Right lobe of liver (tissue), 6 donors: ENCODE results near the gene TLCD3A. TPM values are rescaled to one million over a fixed set of nuclear protein-coding genes. Genes with fewer than 3 reads are reported as not detected.

Experiments used
- ATAC-seq, 4 donors: fragments of 200-7000 bp; cut with Tn5 transposase; one replicate each; pipeline ENCODE4 v1.9.1; 2020; ENCODE audit warnings: mild to moderate bottlenecking in 4 of 4, moderate library complexity in 4 of 4
- DNase-seq, 3 donors: peaks; one replicate each; pipeline ENCODE4 v3.0.0-alpha.2; 2020
- H3K27ac ChIP-seq, 3 donors: fragments of 200-600 bp; one replicate each; pipeline ENCODE4 v1.8.0; 2022
- H3K27me3 ChIP-seq, 2 donors: fragments of 200-600 bp; one replicate each; pipeline ENCODE4 v1.8.0; 2022
- H3K36me3 ChIP-seq, 4 donors: fragments of 200-600 bp; sonication (generic) in 1 of 4; one replicate each; pipeline versions ENCODE4 v1.5.1 to v1.8.0; 2017 to 2022; ENCODE audit warnings: control low read depth in 1 of 4
- H3K4me1 ChIP-seq, 4 donors: fragments of 200-600 bp; sonication (generic) in 1 of 4; one replicate each; pipeline versions ENCODE4 v1.5.1 to v1.8.0; 2017 to 2022; ENCODE audit warnings: control low read depth in 1 of 4
- H3K4me3 ChIP-seq, 3 donors: fragments of 200-600 bp; one replicate each; pipeline ENCODE4 v1.8.0; 2022
- H3K9me3 ChIP-seq, 4 donors: fragments of 200-600 bp; sonication (generic) in 1 of 4; one replicate each; pipeline versions ENCODE4 v1.5.1 to v1.8.0; 2017 to 2022; ENCODE audit warnings: control low read depth in 1 of 4
- CTCF ChIP-seq, 4 donors: fragments of 200-600 bp in 3 of 4; fragments of 450-650 bp in 1 of 4; IDR thresholded peaks; one replicate each; pipeline versions ENCODE4 v1.5.1 to v1.8.0; 2016 to 2022; ENCODE audit warnings: antibody characterized with exemption in 4 of 4, mild to moderate bottlenecking in 2 of 4
- POLR2A ChIP-seq: fragments of 450-650 bp; IDR thresholded peaks from one replicate; pipeline ENCODE4 v1.6.1; 2017; ENCODE audit warnings: antibody characterized with exemption, mild to moderate bottlenecking
- WGBS: methylation state at CpG from one replicate; pipeline ENCODE4 v1.1.6; 2018; ENCODE audit warnings: low coverage, low lambda C conversion rate; ENCODE audit not compliant: insufficient coverage; ENCODE audit errors: missing lambda C conversion rate; 5-methylcytosine and 5-hydroxymethylcytosine counted together
- intact Hi-C, 2 donors: fragments of 100-400 bp; cut with DNase I; formaldehyde crosslinking; loops; one replicate each; pipeline versions ENCODE4 v1.11.2 to v1.14.1; 2022
- total RNA-seq, 6 experiments: library from RNA; depleted of rRNA in 2 of 6; stranded (reverse); fragments of >200 nt in 2 of 6; fragmentation: NEBNext Ultra II Directional in 3 of 6; extraction: Animal tissue kit (Norgen Biotek cat#: 25700) in 3 of 6; gene quantifications; one replicate each; pipeline versions ENCODE4 v1.1.0 to v1.2.4, GENCODE V29; 2016 to 2023
- donor health status: DM: no; HTN: yes; CAD: no.
- donor health status: DM: no; HTN: no; CAD: no.
- donor health status: DM: no; HTN: no; CAD: no.
- donor health status: DM: no; HTN: yes; CAD: no.
- donor health status: DM: no; HTN: yes; CAD: no.

Gene TLCD3A
- total RNA-seq, 6 experiments from 2014 or later = 0.59 to 11.5 (median 1.6) TPM

- DNase-seq (no peak), ATAC-seq (no peak)
- Histone ChIP-seq H3K36me3 (peaks cover 7 to 37% (median 18%) of the 10 kb centered on the region in 4 donors), H3K4me1 (peaks cover 0 to 4% (median 0%) of the 10 kb centered on the region in 4 donors), H3K27ac (no peak overlapping the region), H3K9me3 (no peaks in the 10 kb centered on the region), H3K27me3 (no peaks in the 10 kb centered on the region), H3K4me3 (no peak overlapping the region)
- 93% methylated on average over 3 of the region's 19 CpGs for WGBS
- intact Hi-C loops = loop anchor here in 1 of 2 donors (5.0 to 10.0 kb wide), 2 partner anchors 200 to 263 kb away; no protein-coding TSS in a partner anchor
- TF ChIP-seq CTCF (IDR thresholded peaks at IDR 0.05) (no peak), POLR2A (no peak)
Observed at GRCh38 chr17:791829-792228, 59.4 kb downstream of the TLCD3A start.

- ATAC-seq (no peak), DNase-seq (no peak)
- no peaks in the 10 kb centered on the region for H3K9me3 ChIP-seq
- no peak for TF ChIP-seq POLR2A
- TF ChIP-seq CTCF (IDR thresholded peaks at IDR 0.05) = no peak
- no peak overlapping the region for H3K27ac ChIP-seq
- intact Hi-C loops = loop anchor here in 1 of 2 donors (5.0 to 10.0 kb wide), 2 partner anchors 200 to 263 kb away; no protein-coding TSS in a partner anchor
- H3K4me1 ChIP-seq = peaks cover 0 to 4% (median 0%) of the 10 kb centered on the region in 4 donors
- WGBS = 80% methylated on average over 9 of the region's 9 CpGs
- H3K36me3 ChIP-seq = peaks cover 7 to 37% (median 18%) of the 10 kb centered on the region in 4 donors
- H3K27me3 ChIP-seq = no peaks in the 10 kb centered on the region
- H3K4me3 ChIP-seq = no peak overlapping the region
Observed at GRCh38 chr17:792277-792676, 59.9 kb downstream of the TLCD3A start.

Other genes with a start within 250 kb of the TLCD3A start
- gene VPS53, start 17.8 kb upstream of the TLCD3A start, total RNA-seq = 10 to 100 TPM; 17.9 to 35.1 (median 28.2) TPM
- gene GEMIN4, start 19.7 kb downstream of the TLCD3A start, total RNA-seq = 10 to 100 TPM in 1 of 6 experiments, 1 to 10 TPM in 5; 7.1 to 10.1 (median 8.0) TPM
- 10 to 100 TPM; 34.6 to 66.4 (median 39.9) TPM for gene GLOD4, start 49.7 kb downstream of the TLCD3A start, total RNA-seq
- 10 to 100 TPM in 5 of 6 experiments, 1 to 10 TPM in 1; 10.0 to 18.1 (median 13.4) TPM for gene MRM3, start 49.8 kb downstream of the TLCD3A start, total RNA-seq
- gene NXN, start 247.2 kb downstream of the TLCD3A start, total RNA-seq = 1 to 10 TPM; 2.7 to 9.5 (median 8.0) TPM